ENCODE data around the gene ADAM30.
"Not testable (repeated sequence)": the region's sequence is repeated elsewhere in the genome, so short reads cannot be mapped to it uniquely, and the experiment has no call there.

Gene ADAM30

GRCh38 chr1:119878171-119878570 is 18.1 kb downstream of the ADAM30 start:
- H3K36me3 ChIP-seq (replicated peaks), result no peaks in the 10 kb centered on the region
- H3K9me3 ChIP-seq, result no peaks in the 10 kb centered on the region
- in situ Hi-C loops (cut with MboI; ENCODE audit: low sequenced_read_pairs), result no loop called here
- DNase-seq (ENCODE audit: low spot score in 2 of 2), result peak; percentile 16 to 26
- no peak overlapping the region for H3K4me3 ChIP-seq
- peaks cover 6% of the 10 kb centered on the region for H3K4me1 ChIP-seq
- peaks cover 4% of the 10 kb centered on the region; the same call in 1 of the 2 replicates for H3K27me3 ChIP-seq (ENCODE audit: low read depth)

GRCh38 chr1:119874186-119874585 is 22.1 kb downstream of the ADAM30 start:
- no peak for DNase-seq (ENCODE audit: low spot score in 2 of 2)
- Histone ChIP-seq H3K4me1 (peaks cover 6% of the 10 kb centered on the region), H3K36me3 (replicated peaks) (no peaks in the 10 kb centered on the region), H3K27me3 (ENCODE audit: low read depth) (peaks cover 9% of the 10 kb centered on the region; the same call in 1 of the 2 replicates), H3K9me3 (no peaks in the 10 kb centered on the region), H3K4me3 (no peak overlapping the region)
- in situ Hi-C loops (cut with MboI; ENCODE audit: low sequenced_read_pairs), result no loop called here

DNA sequence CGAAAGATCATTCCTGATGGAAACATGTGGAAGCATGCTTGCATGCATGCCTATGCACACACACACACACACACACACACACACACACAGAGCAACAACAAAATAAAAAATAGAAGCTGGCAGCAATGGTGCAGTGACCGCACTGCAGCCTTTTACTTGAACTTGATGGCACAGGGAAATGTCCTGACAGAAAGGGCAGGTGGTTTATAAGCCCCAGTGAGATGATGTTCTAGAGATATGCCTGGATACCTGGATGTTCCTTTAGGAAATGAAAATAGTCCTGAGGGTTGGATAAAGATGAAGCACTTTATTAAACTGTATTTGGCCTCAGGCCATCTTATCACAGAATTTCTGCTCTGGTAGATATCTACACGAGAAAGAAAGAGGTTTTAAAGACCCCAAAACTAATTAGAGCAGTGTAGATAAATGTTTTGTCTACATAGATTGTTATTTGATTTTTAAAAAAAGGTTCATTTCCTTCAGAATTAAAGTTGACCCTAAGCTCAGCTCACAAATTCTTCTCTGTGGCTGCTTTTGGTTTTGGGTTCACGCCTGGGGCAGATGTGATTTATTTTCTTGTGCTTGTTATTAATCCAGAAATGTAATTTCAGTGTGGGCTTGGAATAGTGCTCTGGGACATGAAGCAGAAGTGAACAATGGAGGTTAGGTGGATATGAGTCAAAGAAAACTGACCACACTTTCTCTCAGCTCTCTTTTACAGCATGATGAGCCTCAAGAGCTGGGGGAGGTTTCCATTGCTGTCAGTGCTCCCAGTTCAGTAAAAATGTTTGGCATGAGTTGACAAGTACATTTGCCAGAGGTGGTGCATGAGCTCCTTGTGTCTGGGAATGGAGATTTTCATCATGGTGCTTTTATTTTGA is 22.9 kb downstream of the ADAM30 start:
- H3K4me3 ChIP-seq, result no peak overlapping the region
- H3K9me3 ChIP-seq, result no peaks in the 10 kb centered on the region
- H3K27me3 ChIP-seq (ENCODE audit: low read depth), result peaks cover 9% of the 10 kb centered on the region; the same call in 1 of the 2 replicates
- H3K36me3 ChIP-seq (replicated peaks), result no peaks in the 10 kb centered on the region
- in situ Hi-C loops (cut with MboI; ENCODE audit: low sequenced_read_pairs), result no loop called here
- no peak for DNase-seq (ENCODE audit: low spot score in 2 of 2)
- H3K4me1 ChIP-seq, result peaks cover 5% of the 10 kb centered on the region

GRCh38 chr1:119871881-119872280 is 24.4 kb downstream of the ADAM30 start:
- Histone ChIP-seq H3K36me3 (replicated peaks) (no peaks in the 10 kb centered on the region), H3K4me1 (no peaks in the 10 kb centered on the region), H3K27me3 (ENCODE audit: low read depth) (peaks cover 12% of the 10 kb centered on the region; the same call in 1 of the 2 replicates), H3K4me3 (no peak overlapping the region), H3K9me3 (no peaks in the 10 kb centered on the region)
- in situ Hi-C loops (cut with MboI; ENCODE audit: low sequenced_read_pairs), result no loop called here
- DNase-seq (ENCODE audit: low spot score in 2 of 2), result no peak

DNA sequence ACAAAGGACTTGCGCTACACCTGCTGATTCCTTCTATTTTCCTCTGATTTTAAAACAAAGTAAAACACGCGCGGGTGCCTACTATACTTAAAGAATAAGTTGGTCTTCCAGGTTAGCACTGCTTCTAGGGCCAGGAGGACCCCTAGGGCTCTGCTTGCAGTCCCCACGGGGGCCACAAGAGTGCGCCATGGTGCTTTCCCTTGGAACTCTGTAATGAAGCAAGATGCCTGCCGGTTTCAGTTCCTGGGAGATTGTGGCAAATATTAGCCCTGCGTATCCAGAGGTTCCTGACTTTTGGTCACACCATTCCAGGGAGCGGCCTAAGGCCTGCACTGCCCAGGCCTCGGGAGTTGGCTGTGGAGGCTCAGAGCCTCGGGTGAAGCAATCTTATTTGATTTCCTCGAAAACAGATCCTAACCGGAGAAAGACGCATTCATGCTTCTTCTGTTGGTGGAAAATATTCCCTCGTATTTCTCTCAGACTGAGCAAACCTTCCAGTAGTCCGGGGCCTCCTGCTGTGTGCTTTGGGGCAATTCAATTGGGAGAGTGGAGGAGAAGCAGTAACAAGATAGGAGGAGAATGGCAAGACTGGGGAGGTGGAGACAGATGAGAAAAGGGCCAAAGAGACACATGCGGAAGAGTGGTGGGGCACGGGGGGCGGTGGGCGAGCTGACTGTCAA is 25.3 kb downstream of the ADAM30 start:
- no peaks in the 10 kb centered on the region for H3K36me3 ChIP-seq (replicated peaks)
- in situ Hi-C loops (cut with MboI; ENCODE audit: low sequenced_read_pairs), result no loop called here
- peak; percentile 75 to 94 for DNase-seq (ENCODE audit: low spot score in 2 of 2)
- H3K27me3 ChIP-seq (ENCODE audit: low read depth), result peaks cover 7% of the 10 kb centered on the region; the same call in 1 of the 2 replicates
- H3K4me3 ChIP-seq, result no peak overlapping the region
- H3K9me3 ChIP-seq, result no peaks in the 10 kb centered on the region
- H3K4me1 ChIP-seq, result no peaks in the 10 kb centered on the region

DNA sequence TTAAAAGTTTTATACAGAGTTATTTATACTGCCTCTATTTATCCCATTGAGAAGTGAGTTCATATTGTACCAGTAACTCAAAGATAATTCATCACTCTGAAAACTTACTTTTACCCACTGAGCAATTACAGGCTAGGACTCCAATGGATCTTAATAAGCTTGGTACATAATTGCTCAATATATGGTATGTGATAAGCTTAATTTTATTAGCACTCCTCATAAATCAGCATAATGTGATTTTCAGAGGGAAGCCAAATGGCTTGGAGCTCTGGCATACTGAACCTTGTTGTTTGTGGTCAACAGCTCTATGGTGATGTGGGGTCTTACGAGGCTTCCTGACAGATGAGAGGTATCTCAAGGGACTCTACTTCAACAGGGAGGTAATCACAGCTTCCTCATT is 26.3 kb downstream of the ADAM30 start:
- peaks cover 11% of the 10 kb centered on the region for H3K27me3 ChIP-seq (ENCODE audit: low read depth)
- no peak overlapping the region for H3K4me3 ChIP-seq
- H3K36me3 ChIP-seq (replicated peaks), result no peaks in the 10 kb centered on the region
- no peak for DNase-seq (ENCODE audit: low spot score in 2 of 2)
- no peaks in the 10 kb centered on the region for H3K4me1 ChIP-seq
- in situ Hi-C loops (cut with MboI; ENCODE audit: low sequenced_read_pairs), result no loop called here
- H3K9me3 ChIP-seq, result no peaks in the 10 kb centered on the region

DNA sequence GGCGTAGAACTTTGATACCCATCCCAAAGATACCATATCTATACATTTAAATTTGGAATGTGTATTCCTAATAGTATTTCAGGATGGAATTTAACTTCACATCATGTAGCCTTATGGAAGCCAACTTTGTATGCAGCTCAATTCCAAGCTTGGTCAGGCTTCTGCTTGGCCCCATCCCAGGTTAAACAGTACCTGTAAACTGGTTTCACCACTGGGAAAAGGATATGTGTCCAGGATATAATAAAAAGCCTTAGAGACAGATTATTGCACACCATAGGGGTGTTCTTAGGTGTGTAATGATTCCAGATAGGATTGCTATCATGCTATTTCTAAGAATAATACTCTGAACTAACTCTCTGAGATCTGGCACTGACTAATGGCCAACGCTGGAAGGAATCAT is 28.1 kb downstream of the ADAM30 start:
- H3K9me3 ChIP-seq, result no peaks in the 10 kb centered on the region
- DNase-seq (ENCODE audit: low spot score in 2 of 2), result no peak
- in situ Hi-C loops (cut with MboI; ENCODE audit: low sequenced_read_pairs), result no loop called here
- H3K36me3 ChIP-seq (replicated peaks), result no peaks in the 10 kb centered on the region
- H3K4me3 ChIP-seq, result no peak overlapping the region
- H3K4me1 ChIP-seq, result no peaks in the 10 kb centered on the region
- peaks cover 23% of the 10 kb centered on the region for H3K27me3 ChIP-seq (ENCODE audit: low read depth)

DNA sequence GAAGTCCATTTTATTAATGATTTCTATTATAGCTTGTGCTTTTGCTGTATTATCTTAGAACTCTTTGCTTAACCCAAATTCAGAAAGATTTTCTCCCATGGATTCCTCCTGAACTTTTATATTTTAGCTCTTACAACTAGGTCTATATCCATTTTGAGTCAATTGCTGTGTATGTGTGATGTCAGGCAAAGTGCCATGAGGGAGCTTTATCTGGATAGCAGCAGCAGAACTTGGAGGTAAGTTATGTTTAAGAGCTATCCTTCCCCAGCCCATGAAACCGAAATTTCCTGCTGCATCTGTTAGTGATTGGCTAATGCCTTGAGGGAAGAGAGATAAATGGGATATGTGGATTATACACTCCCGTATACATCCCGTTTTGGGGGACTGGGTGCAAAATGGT is 29.9 kb downstream of the ADAM30 start:
- no peak for DNase-seq (ENCODE audit: low spot score in 2 of 2)
- Histone ChIP-seq H3K4me3 (no peak overlapping the region), H3K9me3 (no peaks in the 10 kb centered on the region), H3K4me1 (no peaks in the 10 kb centered on the region), H3K36me3 (replicated peaks) (no peaks in the 10 kb centered on the region), H3K27me3 (ENCODE audit: low read depth) (peaks cover 23% of the 10 kb centered on the region)
- in situ Hi-C loops (cut with MboI; ENCODE audit: low sequenced_read_pairs), result no loop called here

- in situ Hi-C loops (cut with MboI; ENCODE audit: low sequenced_read_pairs), result no loop called here
- H3K4me3 ChIP-seq, result no peak overlapping the region
- peaks cover 23% of the 10 kb centered on the region for H3K27me3 ChIP-seq (ENCODE audit: low read depth)
- no peaks in the 10 kb centered on the region for H3K36me3 ChIP-seq (replicated peaks)
- DNase-seq (ENCODE audit: low spot score in 2 of 2), result no peak
- no peaks in the 10 kb centered on the region for H3K4me1 ChIP-seq
- H3K9me3 ChIP-seq, result no peaks in the 10 kb centered on the region
Observed at GRCh38 chr1:119865627-119866026, 30.7 kb downstream of the ADAM30 start.

GRCh38 chr1:119862276-119862675 is 34.0 kb downstream of the ADAM30 start:
- in situ Hi-C loops (cut with MboI; ENCODE audit: low sequenced_read_pairs), result no loop called here
- Histone ChIP-seq H3K9me3 (no peaks in the 10 kb centered on the region), H3K4me1 (no peaks in the 10 kb centered on the region), H3K27me3 (ENCODE audit: low read depth) (peaks cover 19% of the 10 kb centered on the region), H3K4me3 (no peak overlapping the region), H3K36me3 (replicated peaks) (no peaks in the 10 kb centered on the region)
- no peak for DNase-seq (ENCODE audit: low spot score in 2 of 2)

- no peak overlapping the region for H3K4me3 ChIP-seq
- no peaks in the 10 kb centered on the region for H3K36me3 ChIP-seq (replicated peaks)
- in situ Hi-C loops (cut with MboI; ENCODE audit: low sequenced_read_pairs), result no loop called here
- DNase-seq (ENCODE audit: low spot score in 2 of 2), result no peak
- H3K9me3 ChIP-seq, result no peaks in the 10 kb centered on the region
- peaks cover 16% of the 10 kb centered on the region for H3K27me3 ChIP-seq (ENCODE audit: low read depth)
- no peaks in the 10 kb centered on the region for H3K4me1 ChIP-seq
Observed at GRCh38 chr1:119861547-119861946, 34.8 kb downstream of the ADAM30 start.

DNA sequence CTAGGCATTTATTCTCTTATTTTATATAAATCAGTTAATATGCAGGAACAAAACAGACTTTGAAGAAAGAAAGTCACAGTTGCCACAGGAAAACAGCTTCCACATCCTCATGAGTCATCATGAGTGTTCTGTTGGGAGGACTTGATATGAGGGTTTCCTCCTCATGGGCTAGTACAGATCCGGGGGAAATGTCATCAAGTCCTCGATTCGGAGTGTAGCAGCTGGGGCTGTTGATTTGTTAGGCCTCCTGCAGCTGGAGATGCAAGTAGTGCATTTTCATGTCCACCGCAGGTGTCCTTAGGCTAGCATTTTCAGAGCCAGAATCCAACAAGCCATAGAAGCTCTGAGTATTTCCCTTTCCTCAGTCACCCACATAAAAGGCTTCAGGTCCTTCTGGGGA is 36.7 kb downstream of the ADAM30 start:
- H3K36me3 ChIP-seq (replicated peaks), result no peaks in the 10 kb centered on the region
- no peaks in the 10 kb centered on the region for H3K4me1 ChIP-seq
- no peaks in the 10 kb centered on the region for H3K9me3 ChIP-seq
- DNase-seq (ENCODE audit: low spot score in 2 of 2), result no peak
- H3K4me3 ChIP-seq, result no peak overlapping the region
- peaks cover 9% of the 10 kb centered on the region for H3K27me3 ChIP-seq (ENCODE audit: low read depth)
- in situ Hi-C loops (cut with MboI; ENCODE audit: low sequenced_read_pairs), result no loop called here

DNA sequence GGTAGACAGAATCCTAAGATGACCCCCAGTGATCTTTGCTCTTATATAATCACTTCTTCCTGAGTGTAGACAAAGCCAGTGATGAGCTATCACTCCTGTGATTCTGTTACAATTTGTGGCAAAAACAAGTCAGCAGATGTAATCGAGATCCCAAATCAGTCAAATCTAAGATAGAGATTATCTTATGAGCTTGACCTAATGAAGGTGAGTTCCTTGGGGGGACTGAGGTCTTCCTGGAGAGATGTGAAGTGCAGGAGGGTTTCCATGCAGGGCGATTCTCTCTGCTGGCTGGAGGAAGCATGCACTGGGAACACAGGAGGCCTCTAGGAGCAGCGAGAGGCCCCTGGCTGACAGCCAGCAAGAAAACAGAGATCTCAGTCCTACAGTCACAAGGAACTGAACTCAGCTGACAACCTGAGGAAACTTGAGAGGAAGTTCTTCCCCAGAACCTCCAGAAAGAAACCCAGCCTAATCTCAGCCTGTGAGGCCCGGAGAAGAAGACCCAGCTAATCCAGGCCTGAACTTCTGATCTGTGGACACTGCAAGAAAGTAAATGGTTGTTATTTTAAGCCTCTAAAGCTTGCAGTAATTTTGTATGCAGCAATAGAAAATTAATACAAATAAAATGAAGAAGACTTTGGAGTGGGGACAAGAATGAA is 37.6 kb downstream of the ADAM30 start:
- H3K4me1 ChIP-seq; in situ Hi-C loops (cut with MboI; ENCODE audit: low sequenced_read_pairs); DNase-seq (ENCODE audit: low spot score in 2 of 2); H3K36me3 ChIP-seq (replicated peaks); H3K4me3 ChIP-seq; H3K9me3 ChIP-seq; H3K27me3 ChIP-seq (ENCODE audit: low read depth): not testable (repeated sequence)

- no peaks in the 10 kb centered on the region for H3K36me3 ChIP-seq (replicated peaks)
- H3K4me3 ChIP-seq, result no peak overlapping the region
- H3K27me3 ChIP-seq (ENCODE audit: low read depth), result no peaks in the 10 kb centered on the region
- no peaks in the 10 kb centered on the region for H3K9me3 ChIP-seq
- H3K4me1 ChIP-seq, result no peaks in the 10 kb centered on the region
- no peak for DNase-seq (ENCODE audit: low spot score in 2 of 2)
- in situ Hi-C loops (cut with MboI; ENCODE audit: low sequenced_read_pairs), result no loop called here
Observed at GRCh38 chr1:119858126-119858525, 38.2 kb downstream of the ADAM30 start.

Data from HAP-1 (cell line).